Transverse colon (tissue), 4 donors: ENCODE results near the gene PYHIN1.

ENCODE experiments used
- CTCF ChIP-seq, 5 experiments: fragments of 200-600 bp in 3 of 5; fragments of 450-650 bp in 2 of 5; sonication (generic) in 3 of 5; IDR thresholded peaks; 1 replicate in 2 of 5; 2 replicates in 3 of 5; pipeline ENCODE4 v1.5.1; 2016 to 2017; ENCODE audit warnings: antibody characterized with exemption in 5 of 5, inconsistent platforms in 3 of 5, mild to moderate bottlenecking in 2 of 5, moderate library complexity in 1 of 5
- EP300 ChIP-seq: sonication (generic); formaldehyde crosslinking; IDR thresholded peaks from one replicate; pipeline ENCODE4 v1.6.1; 2017; ENCODE audit warnings: antibody characterized with exemption, low read depth
- POLR2A ChIP-seq: fragments of 450-650 bp; IDR thresholded peaks from one replicate; pipeline ENCODE4 v1.6.1; 2016; ENCODE audit warnings: antibody characterized with exemption, mild to moderate bottlenecking, moderate library complexity
- POLR2AphosphoS5 ChIP-seq, 3 donors: sonication (generic); formaldehyde crosslinking; IDR thresholded peaks; one replicate each; pipeline ENCODE4 v1.6.1; 2016; ENCODE audit warnings: antibody characterized with exemption in 3 of 3

DNA sequence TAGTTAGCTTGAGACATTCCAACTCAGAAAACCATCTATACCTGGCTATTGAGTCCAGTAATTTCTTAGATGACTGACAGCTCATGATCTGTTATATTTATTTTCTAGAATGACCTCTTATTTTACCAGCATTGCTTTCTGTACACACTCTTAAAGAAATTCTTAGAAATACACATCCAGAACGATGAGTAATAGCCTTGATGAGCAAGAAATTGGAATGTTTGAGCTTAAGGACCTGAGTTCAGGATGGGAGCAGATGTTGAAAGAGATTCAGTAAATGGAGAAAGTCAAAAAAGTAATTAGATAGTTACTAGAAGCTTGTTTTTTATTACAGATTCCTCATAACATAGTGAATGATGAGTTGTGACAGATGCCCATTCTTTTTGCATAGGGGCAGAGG lies 11.7 kb downstream of the PYHIN1 start:
- TF ChIP-seq POLR2A = no peak
- TF ChIP-seq CTCF (IDR thresholded peaks at IDR 0.05) = no peak
- no peak for TF ChIP-seq EP300
- TF ChIP-seq POLR2AphosphoS5 (IDR thresholded peaks at IDR 0.05) = no peak
